GM21723 (cell line): ENCODE data around the gene LGALS14.
"Not testable (repeated sequence)": the region's sequence is repeated elsewhere in the genome, so short reads cannot be mapped to it uniquely, and the experiment has no call there.

Experiments
- ATAC-seq: cut with Tn5 transposase; IDR thresholded peaks from one replicate; pipeline ENCODE4 v1.9.1; 2021; ENCODE audit warnings: mild to moderate bottlenecking, moderate library complexity; ENCODE audit not compliant: unreplicated experiment

The LGALS14 gene, protein sequence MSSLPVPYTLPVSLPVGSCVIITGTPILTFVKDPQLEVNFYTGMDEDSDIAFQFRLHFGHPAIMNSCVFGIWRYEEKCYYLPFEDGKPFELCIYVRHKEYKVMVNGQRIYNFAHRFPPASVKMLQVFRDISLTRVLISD

DNA sequence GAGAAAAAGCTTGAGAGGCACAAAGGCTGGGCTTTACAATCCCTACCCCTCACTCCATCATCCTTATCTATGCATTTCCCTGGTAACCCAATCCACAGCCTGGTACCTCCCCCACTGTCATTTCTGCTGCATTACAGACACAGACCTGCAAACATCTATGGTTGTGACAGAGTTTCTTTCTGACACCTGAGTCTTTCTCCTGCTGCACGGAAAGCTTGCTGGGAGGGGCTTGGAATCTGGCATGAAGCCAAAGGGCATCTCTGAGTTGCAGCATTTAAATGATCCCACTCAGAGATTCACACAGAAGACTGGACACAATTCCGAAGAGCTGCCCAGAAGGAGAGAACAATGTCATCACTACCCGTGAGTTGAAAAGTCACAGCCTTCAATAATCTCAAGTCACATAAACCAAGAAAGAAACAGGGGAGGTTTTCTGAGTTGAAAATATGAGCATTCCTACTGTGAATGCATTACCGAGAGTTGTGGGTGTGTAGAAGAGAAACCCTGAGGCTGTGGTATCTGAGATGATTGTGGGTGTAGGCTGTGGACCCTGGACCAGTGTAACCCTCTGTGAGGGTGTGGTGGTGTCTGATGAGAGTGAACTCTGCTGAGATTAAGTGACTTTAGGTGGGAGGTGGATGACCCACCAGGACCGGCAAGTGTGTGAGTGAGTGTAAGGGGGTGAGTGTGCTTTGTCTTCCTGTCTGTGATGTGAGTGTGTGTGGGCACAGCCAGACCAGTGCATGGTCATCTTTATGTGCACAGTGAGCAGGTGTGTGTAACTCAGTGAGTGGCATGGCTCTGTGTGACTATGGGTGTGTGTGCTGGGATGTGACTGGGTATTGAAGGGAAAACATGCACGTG, at the start of gene LGALS14:
TSS of gene LGALS14 (plus strand) at position 301 of the 864 bp plus-strand sequence. CDS start at position 349, 48 bp downstream.
- ATAC-seq = peak; percentile 49

DNA sequence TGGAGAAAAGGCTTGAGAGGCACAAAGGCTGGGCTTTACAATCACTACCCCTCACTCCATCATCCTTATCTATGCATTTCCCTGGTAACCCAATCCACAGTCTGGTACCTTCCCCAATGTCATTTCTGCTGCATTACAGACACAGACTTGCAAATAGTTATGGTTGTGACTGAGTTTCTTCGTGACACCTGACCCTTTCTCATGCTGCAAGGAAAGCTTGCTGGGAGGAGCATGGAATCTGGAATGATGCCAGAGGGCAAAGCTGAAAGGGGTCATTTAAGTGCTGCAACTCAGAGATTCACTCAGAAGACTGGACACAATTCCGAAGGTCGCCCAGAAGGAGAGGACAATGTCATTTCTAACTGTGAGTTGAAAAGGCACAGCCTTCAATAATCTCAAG, 48.7 kb upstream of the LGALS14 start, which contains the start of gene LGALS16:
TSS of gene LGALS16 (plus strand) at position 301 of the 400 bp plus-strand sequence. CDS start at position 350, 49 bp downstream.
- ATAC-seq = no peak

DNA sequence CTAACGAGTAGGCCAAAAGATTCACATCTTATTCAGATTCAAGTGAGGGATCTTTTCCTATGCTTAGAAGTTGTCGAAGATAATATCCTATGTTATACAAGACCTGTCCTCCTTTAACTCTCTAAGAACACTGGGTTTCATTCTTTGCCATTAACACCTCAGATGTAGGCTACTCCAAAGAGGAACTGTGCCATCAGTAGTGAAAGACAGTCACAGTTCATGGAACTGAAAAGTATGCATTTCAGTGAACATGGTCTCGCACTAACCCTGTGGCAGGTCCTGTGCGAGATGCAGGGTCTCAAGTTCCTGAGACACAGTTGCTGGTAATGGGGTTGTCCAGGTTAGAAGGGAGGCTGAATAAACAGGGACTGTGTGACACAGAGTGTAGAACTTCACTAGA, 44.5 kb upstream of the LGALS14 start:
- ATAC-seq = no peak

DNA sequence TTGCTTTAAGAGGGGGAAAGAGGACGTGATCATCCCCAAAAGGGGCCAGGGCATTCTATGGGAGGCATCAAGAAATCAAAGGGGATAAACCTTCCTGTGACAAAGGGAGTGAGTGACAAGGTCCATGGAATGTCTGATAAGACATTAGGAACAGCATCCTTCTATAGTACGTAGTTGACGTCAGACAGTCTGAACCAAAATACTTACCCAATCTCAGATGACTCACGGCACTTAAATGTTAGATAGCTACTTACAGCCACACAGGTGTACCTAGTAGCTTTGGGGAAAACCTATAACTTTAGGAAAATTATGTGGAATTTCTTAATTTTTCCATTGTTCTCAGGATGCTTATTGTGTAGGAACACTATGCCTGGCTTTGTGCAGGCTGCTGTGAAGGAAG, 43.6 kb upstream of the LGALS14 start:
- ATAC-seq = no peak

DNA sequence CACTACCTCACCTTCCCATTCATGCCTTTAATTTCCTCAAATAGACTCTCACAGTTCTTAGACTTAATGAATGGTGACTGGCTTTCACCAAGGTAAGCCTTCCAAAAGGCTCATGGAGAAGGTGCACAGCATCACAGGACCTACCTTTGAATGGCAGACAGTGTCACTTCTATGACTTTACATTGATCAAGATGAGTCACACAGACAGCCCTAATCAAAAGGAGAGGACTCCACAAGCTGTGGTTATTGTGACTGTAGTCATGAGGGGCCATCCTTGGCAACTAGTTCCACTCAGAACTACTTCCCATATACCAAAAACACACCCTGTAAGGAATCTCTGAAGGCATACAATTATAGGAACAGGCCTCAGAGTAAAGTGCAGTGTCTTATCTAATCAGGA, 42.7 kb upstream of the LGALS14 start:
- ATAC-seq = no peak

DNA sequence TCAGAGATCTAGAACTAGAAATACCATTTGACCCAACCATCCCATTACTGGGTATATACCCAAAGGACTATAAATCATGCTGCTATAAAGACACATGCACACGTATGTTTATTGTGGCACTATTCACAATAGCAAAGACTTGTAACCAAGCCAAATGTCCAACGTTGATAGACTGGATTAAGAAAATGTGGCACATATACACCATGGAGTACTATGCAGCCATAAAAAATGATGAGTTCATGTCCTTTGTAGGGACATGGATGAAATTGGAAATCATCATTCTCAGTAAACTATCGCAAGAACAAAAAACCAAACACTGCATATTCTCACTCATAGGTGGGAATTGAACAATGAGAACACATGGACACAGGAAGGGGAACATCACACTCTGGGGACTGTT, 34.4 kb upstream of the LGALS14 start:
- ATAC-seq = not testable (repeated sequence)

DNA sequence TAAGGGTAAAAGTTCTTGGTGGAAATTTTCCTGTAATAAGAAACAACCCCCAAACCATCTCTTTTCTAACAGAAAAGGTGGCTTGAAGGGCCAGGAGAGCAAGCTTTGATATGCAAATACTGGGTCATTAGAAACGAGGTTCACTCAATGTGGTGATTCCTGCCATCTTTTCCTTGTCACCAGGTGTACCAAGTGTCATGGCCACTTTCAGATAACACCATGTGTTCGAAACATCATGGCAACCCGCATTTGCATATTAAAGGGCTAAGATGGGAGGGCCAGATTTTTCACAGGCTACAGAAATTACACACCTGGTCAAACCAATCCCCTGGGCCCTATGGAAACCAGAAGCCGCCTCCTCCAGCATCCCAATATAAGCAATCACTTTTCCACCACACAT, 33.3 kb upstream of the LGALS14 start:
- ATAC-seq = no peak

DNA sequence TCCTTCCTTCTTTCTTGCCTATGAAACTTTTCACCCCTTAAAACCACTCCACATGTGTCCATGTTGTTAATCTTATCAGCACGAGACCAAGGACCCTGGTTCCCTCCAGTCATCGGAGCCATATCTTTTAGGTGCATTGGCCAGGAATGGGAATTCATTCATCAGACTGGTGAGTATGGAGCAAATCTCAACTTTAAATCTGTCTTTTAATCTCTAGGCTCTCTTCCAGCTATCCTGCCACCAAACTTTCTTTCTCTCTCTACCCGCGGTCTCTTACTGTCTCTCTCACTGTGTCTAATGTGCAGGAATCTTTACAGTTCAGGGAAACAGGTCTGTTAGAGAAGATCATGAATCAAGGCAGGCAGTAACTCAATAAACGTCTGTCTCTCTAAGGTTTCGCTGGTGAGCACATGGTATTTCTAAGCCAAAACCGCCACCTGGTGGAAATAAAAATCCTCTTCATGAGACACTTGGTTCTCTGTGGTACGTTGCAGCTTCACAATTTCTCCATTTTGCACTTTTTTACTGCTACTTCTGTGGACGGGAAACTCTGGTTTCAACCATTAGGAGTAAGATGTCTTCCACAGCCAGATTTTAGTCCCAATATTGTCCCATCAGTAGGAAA, 32.4 kb upstream of the LGALS14 start:
- ATAC-seq = no peak

DNA sequence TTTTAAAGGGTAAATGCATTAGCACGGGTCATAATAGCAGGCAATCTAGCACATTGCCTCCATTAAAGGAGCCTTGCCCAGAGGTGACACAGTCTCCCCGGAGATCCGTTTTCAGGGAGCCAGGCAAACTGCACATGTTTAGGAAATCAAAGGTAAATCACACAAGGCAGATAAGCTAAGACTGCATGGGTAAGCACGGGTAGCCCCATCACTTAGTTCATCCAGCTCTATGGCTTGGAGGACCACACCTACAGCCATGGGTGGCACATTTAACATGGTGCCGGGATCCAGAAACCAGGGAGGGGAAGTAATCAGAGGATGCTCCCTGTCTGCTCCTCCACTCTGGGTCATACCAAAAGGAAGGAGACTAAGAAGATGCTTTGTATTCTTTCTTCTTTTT, 31.8 kb upstream of the LGALS14 start:
- ATAC-seq = no peak

DNA sequence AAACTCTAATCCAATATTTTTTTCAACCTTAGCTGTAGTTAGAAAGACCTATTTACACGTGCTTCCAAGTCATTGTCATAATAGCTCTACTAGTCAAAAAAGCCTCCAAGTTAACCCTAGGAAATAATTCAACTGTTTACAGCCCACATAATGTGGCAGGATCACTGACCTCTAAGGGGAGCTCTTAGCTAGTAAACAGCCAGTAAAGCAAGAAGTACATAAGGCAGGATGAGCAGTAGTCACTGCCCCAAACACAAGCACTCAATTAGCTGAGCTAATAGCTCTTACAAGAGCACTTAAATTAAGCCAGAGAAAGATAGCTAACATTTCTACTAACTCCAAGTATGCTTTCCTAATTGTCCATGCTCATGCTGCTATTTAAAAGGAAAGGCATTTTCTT, 30.4 kb upstream of the LGALS14 start:
- ATAC-seq = not testable (repeated sequence)

DNA sequence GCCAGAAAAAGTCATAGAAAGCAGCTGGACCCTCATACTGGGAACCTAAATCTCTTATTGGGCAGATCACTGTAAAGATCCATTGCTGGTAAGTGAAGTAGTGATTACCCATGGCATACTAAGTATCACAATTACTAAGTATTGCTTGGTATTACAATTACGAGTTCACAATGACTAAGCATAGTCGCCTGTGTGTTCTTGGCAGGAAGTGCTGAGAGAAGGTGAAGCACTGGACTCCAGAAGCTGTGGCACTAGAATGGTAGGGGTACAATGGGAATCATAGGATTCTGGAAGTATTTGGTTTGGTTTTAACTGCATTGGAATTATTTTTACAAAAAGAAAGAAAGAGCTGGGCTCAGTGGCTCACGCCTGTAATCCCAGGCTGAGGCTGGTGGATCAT, 28.3 kb upstream of the LGALS14 start:
- no peak for ATAC-seq

DNA sequence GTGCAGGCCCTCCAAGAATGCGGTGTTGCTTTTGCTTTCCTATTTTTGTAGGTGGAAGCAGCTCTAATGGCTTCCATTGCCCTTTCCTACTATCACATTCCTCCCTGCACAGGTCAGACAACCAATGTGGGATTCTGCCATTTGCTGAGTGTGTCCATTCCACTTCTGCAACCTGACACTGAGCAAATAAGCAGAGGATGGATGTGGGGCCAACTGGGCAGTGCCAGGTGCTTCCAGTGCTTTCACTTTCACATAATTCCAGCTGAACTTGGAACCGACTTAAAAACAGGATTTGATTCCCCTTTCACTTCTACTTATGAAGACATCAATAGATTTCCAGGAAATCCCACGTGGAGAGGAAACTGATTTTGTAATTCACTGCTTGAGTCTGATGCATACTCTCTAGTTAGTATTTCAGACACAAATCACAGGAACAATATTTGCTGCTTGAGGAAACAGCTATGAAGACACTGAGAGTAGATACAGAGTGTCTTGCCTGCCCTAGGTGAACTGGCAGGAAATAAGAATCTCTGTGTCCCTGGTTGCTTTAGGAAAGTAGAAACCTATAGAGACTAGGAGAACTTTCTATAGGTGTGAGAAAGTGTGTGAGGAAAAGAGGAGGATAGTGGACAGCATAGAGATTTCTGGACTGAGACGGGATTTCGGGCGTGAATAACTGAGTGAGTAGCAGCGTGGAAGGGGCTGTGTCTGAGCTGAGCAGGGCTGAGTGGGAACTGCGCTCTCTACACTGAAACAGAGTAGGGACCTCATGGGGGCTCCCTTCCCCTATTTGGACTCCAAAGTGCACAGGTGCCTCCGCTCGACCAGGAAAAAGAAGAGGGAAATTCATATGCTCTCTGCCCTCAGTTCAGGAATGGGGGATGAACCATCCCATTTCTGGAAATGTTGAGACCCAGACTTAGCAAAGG, 26.1 kb upstream of the LGALS14 start:
- no peak for ATAC-seq

DNA sequence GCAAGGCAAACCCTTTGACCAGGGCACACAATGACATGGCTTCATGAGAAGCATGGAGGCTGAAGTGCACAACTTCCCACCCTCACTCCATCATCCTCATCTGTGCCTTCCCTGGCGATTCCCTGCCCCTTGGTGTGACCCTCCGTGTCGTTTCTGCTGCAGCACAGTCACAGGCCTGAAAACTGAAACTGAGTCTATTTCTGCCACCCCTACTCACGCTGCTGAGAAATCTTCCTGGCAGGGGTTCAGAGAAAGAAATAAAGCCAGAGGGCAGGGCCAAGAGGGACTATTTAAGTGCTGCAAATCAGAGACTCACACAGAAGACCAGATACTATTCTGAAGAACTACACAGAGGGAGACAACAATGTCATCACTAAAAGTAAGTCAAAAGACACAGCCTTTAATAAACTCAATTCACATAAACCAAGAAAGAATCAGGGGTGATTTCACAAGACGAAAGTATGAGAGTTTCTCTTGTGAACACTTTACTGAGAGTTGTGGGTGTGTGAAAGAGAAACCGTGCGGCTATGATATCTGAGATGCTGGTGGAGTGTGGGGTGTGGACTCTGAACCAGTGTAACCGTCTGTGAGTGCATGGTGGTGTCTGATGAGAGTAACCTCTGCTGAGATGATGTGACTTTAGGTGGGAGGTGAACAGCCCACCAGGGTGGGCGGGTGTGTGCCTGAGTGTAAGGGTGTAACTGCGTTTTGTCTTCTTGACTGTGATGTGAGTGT, 25.1 kb upstream of the LGALS14 start:
- ATAC-seq = peak; percentile 62

DNA sequence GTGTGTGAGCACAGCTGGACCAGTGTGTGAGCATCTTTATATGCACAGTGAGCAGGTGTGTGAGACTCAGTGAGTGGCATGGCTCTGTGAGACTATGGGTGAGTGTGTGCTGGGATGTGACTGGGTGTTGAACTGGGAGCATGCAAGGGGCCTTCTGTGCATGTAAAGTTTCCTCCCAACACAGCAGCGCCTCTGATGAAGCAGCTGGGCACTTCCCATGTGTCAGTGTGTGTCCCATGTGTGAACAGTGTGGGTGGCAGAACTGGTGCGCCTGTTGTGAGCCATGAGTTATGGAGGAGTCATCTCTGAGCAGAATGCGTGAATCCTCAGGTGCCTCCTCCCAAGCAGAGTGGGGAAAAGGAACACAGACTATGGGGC, 24.5 kb upstream of the LGALS14 start:
- ATAC-seq = peak; percentile 9

DNA sequence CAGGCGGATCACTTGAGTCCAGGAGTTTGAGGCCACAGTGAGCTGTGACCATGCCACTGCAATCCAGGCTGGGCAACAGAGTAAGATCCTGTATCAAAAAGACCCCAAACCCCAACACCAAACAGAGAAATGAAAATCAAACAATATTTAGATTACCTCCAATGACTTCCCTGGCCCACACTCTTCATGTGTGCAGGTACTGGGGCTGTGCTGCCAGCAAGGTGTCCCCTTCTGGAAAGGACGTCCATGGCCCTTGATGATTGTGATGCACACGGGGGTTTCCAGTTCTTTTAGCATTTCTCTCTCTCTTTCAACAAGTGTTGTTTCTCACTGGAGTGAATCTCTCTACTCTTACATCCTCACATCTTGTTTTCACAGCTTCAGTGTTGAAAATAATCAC, 23.7 kb upstream of the LGALS14 start:
- ATAC-seq = no peak

DNA sequence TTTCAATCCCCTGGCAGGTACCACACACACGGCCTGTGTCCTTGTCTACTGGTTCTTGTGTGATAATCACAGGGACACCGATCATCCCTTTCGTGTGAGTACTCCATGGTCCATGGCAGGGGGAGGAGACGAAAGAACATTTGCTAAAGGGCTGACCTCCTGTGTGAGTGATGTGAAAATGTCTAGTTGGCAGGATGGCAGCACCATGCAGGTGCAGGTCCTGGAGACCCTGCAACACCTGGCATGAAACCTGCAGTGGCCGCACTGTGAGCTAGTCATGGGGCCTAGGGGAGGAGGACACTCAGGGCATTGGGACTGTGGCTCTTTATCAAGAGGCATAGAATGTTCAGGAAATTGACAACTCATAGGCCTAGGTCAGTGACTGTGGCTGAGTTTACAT, 22.9 kb upstream of the LGALS14 start:
- ATAC-seq = no peak

DNA sequence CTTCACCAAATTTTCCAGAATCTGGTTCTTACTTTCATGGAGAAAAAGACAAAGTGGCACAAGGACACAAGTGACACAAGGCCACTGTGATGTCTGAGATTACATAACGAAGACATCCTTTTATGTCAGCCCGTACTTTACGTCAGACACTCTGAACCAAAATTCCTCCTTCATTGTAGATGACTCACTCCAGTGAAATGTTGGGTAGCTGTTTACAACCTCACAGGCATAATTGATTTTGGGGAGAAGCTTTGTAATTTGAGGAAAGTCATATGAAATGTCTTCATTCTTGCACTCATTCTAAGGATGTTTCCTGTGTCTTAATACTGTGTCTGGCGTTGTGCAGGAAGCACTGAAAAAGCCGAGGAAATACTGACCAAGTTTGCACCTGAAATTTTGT, 20.0 kb upstream of the LGALS14 start:
- no peak for ATAC-seq

DNA sequence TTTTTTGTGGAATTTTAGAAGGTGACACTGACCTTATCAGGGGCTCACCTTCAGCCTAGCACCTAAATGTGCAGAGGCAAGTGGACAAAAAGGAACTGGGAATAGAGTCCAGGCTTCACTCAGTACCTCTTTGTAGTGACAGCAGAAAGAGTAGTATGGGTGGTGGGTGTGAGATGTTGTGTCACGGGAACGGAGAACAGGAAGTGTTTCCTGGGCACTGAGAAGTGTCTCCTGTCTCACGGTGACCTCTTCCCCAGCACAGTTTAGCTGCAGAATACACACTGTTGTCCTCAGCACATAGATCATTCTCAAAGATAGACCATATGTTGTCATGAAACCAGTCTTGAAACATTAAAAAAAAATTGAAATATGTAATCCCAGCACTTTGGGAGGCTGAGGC, 17.5 kb upstream of the LGALS14 start:
- no peak for ATAC-seq

DNA sequence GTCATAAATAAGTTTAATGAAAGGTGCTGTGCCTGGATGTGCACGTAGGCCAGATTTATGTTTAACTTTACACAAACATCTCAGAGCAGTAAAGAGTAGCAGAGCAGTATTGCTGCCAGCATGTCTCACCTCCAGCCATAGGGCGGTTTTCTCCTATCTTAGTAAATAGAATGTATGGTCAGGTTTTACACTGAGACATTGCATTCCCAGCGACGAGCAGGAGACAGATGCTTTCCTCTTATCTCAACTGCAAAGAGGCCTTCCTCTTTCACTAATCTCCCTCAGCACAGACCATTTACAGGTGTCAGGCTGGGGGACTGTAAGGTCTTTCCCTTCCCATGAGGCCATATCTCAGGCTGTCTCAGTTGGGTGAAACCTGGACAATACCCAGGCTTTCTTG, 15.6 kb upstream of the LGALS14 start:
- ATAC-seq = not testable (repeated sequence)

DNA sequence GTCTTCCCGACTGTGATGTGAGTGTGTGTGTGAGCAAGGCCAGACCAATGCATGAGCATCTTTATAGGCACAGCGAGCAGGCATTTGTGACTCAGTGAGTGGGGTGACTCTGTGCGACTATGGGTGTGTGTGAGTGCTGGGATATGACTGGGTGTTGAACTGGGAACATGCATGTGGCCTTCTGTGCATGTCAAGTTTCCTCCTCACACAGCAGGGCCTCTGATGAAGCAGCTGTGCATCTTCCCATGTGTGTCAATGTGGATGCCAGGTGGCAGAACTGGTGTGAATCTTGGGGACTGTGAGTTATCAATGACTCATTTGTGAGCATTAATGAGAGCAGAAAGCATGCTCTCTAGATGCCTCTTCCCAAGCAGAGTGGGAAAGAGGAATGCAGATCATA, 12.1 kb upstream of the LGALS14 start:
- ATAC-seq = no peak
